ENCODE results near the gene TMEM259.

The TMEM259 gene

DNA sequence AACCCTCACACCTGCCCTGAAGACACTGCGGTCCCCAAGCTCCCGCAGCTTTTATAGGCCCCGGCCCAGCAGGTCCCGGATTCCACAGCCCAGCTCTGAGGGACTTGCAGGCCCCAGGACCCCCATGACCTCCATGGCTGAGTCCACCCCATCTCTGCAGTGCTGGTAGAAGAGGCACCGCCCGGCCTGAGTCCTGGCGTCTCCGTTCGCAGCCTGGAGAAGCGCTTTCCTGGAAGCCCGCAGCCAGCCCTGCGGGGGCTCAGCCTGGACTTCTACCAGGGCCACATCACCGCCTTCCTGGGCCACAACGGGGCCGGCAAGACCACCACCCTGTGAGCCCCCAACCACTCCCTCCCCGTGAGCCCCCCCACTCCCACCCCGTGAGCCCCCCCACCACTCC, 28.2 kb upstream of the TMEM259 start:
- no peak overlapping the region for H3K4me3 ChIP-seq (replicated peaks; ENCODE audit: low read depth, low read length)
- TF ChIP-seq, protein P1, sequence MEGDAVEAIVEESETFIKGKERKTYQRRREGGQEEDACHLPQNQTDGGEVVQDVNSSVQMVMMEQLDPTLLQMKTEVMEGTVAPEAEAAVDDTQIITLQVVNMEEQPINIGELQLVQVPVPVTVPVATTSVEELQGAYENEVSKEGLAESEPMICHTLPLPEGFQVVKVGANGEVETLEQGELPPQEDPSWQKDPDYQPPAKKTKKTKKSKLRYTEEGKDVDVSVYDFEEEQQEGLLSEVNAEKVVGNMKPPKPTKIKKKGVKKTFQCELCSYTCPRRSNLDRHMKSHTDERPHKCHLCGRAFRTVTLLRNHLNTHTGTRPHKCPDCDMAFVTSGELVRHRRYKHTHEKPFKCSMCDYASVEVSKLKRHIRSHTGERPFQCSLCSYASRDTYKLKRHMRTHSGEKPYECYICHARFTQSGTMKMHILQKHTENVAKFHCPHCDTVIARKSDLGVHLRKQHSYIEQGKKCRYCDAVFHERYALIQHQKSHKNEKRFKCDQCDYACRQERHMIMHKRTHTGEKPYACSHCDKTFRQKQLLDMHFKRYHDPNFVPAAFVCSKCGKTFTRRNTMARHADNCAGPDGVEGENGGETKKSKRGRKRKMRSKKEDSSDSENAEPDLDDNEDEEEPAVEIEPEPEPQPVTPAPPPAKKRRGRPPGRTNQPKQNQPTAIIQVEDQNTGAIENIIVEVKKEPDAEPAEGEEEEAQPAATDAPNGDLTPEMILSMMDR (IDR thresholded peaks at IDR 0.05; ENCODE audit: low read length, missing control alignments), result no peak
- no peak for DNase-seq (ENCODE audit: low read depth)

GRCh38 chr19:1047696-1048147, 26.8 kb upstream of the TMEM259 start:
- TF ChIP-seq, protein P1 (IDR thresholded peaks at IDR 0.05; ENCODE audit: low read length, missing control alignments), result no peak
- no peak overlapping the region for H3K4me3 ChIP-seq (replicated peaks; ENCODE audit: low read depth, low read length)
- DNase-seq (ENCODE audit: low read depth), result no peak

- TF ChIP-seq, protein P1 (IDR thresholded peaks at IDR 0.05; ENCODE audit: low read length, missing control alignments), result no peak
- H3K4me3 ChIP-seq (replicated peaks; ENCODE audit: low read depth, low read length), result no peak overlapping the region
- DNase-seq (ENCODE audit: low read depth), result no peak
Measured at GRCh38 chr19:1046836-1047695, 26.1 kb upstream of the TMEM259 start.

- TF ChIP-seq, protein P1 (IDR thresholded peaks at IDR 0.05; ENCODE audit: low read length, missing control alignments), result no peak
- no peak overlapping the region for H3K4me3 ChIP-seq (replicated peaks; ENCODE audit: low read depth, low read length)
- no peak for DNase-seq (ENCODE audit: low read depth)
Measured at GRCh38 chr19:1046117-1046626, 25.2 kb upstream of the TMEM259 start.

DNA sequence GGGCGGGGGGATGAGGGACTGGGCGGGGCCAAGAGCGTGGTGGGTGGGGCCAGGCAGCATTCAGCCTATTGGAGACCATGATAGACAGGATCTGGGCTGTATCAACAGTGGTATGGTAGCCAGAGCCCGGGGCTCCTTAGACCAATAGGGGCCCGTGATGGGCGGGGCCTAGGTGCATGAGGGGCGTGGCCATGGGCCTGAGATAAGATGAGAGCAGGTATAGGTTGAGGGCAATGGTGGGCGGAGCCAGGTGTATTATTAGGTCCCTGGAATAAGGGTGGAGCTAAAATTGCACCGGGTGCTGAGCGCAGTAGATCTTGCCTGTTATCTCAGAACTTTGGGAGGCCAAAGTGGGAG, 24.3 kb upstream of the TMEM259 start:
- TF ChIP-seq, protein P1 (IDR thresholded peaks at IDR 0.05; ENCODE audit: low read length, missing control alignments), result no peak
- no peak overlapping the region for H3K4me3 ChIP-seq (replicated peaks; ENCODE audit: low read depth, low read length)
- no peak for DNase-seq (ENCODE audit: low read depth)

GRCh38 chr19:1042689-1043511, 22.0 kb upstream of the TMEM259 start:
- TF ChIP-seq, protein P1 (IDR thresholded peaks at IDR 0.05; ENCODE audit: low read length, missing control alignments), result no peak
- no peak overlapping the region for H3K4me3 ChIP-seq (replicated peaks; ENCODE audit: low read depth, low read length)
- no peak for DNase-seq (ENCODE audit: low read depth)

Data from fibroblast of pulmonary artery (primary cell).